Measurements from ENCODE around the gene ASPG. TPM values are rescaled to one million over a fixed set of nuclear protein-coding genes. Genes with fewer than 3 reads are reported as not detected.

ASPG gene
- total and polyA plus RNA-seq, 2 donors (not counting 3 experiments of a cell fraction or from before 2014, with no cell fraction given), result not detected

GRCh38 chr14:104123879-104124278, 38.4 kb downstream of the ASPG start:
- ChIA-PET POLR2A (no interaction called here), CTCF (interaction anchor here (0.6 to 1.6 kb wide), 2 partner anchors 29 to 440 kb away, joined by 3 to 6 read pairs; no protein-coding TSS in a partner anchor)
- TF ChIP-seq POLR2A (IDR thresholded peaks at IDR 0.05; ENCODE audit: low read depth, low read length) (no peak), EZH2 (IDR thresholded peaks at IDR 0.05; ENCODE audit: borderline replicate concordance, low read depth, low read length, severe bottlenecking) (no peak), MYC (IDR thresholded peaks at IDR 0.05; ENCODE audit: low read depth, low read length) (no peak), MAX (IDR thresholded peaks at IDR 0.05; ENCODE audit: insufficient read depth, insufficient read length) (no peak), GATA2 (IDR thresholded peaks at IDR 0.05; ENCODE audit: insufficient read depth, insufficient read length, low read depth, low read length) (no peak), CTCF (IDR thresholded peaks at IDR 0.05; ENCODE audit: extremely low read depth in 1 of 2, insufficient read depth in 1 of 2, low read depth in 1 of 2, low read length in 2 of 2) (no peak), JUN (IDR thresholded peaks at IDR 0.05; ENCODE audit: borderline replicate concordance, insufficient read depth, insufficient read length, low read depth) (no peak), POLR2AphosphoS5 (IDR thresholded peaks at IDR 0.05; ENCODE audit: insufficient read depth, low read depth, low read length) (no peak), FOS (IDR thresholded peaks at IDR 0.05; ENCODE audit: borderline replicate concordance, insufficient read depth, low read length) (no peak)
- no peak for FAIRE-seq
- Histone ChIP-seq H3K9me1 (replicated peaks; ENCODE audit: control insufficient read depth, extremely low read depth, insufficient read depth, low read length) (no peaks in the 10 kb centered on the region), H3K27ac (ENCODE audit: insufficient read depth, low read depth, low read length) (no peak overlapping the region), H4K20me1 (replicated peaks; ENCODE audit: control insufficient read depth, extremely low read depth, insufficient read depth, low read length) (no peaks in the 10 kb centered on the region), H3K4me1 (ENCODE audit: control insufficient read depth, extremely low read depth, insufficient read depth, low read length) (no peaks in the 10 kb centered on the region), H3K36me3 (ENCODE audit: control insufficient read depth in 2 of 2, extremely low read depth in 1 of 2, insufficient read depth in 2 of 2, low read length in 2 of 2) (no peaks in the 10 kb centered on the region), H3K4me3 (replicated peaks in 1 of 3; ENCODE audit: insufficient read depth in 1 of 3, low read depth in 1 of 3, low read length in 3 of 3) (no peak overlapping the region), H3K9ac (replicated peaks; ENCODE audit: extremely low read depth, insufficient read depth, low read length) (no peak overlapping the region), H2AFZ (ENCODE audit: low read depth, low read length) (no peak overlapping the region), H3K9me3 (replicated peaks; ENCODE audit: control insufficient read depth, insufficient read depth, low read length) (no peaks in the 10 kb centered on the region), H3K79me2 (ENCODE audit: control insufficient read depth, insufficient read depth, low read length) (no peaks in the 10 kb centered on the region), H3K27me3 (ENCODE audit: control insufficient read depth in 2 of 2, insufficient read depth in 2 of 2, low read length in 2 of 2) (peaks cover 2 to 4% of the 10 kb centered on the region in 2 experiments), H3K4me2 (ENCODE audit: insufficient read depth, low read length) (no peak overlapping the region)
- no TSS peak for BruUV-seq (replicated peaks)
- intact Hi-C loops (cut with micrococcal nuclease) (no loop called here), dilution Hi-C loops (cut with MboI; ENCODE audit: extremely low pct_ligation_motif_present, low sequenced_read_pairs) (no loop called here)
- DNase-seq (ENCODE audit: low read depth, low spot score), result no peak

All from endothelial cell of umbilical vein (primary cell).